HG03103 (cell line): ENCODE measurements around the gene GALR2.
"Not testable (repeated sequence)": the region's sequence is repeated elsewhere in the genome, so short reads cannot be mapped to it uniquely, and the experiment has no call there.

Experiments
- ATAC-seq: cut with Tn5 transposase; IDR thresholded peaks from one replicate; pipeline ENCODE4 v1.9.1; 2021; ENCODE audit warnings: low read depth; ENCODE audit not compliant: unreplicated experiment

GALR2 gene

GRCh38 chr17:76049836-76050537 is 24.6 kb upstream of the GALR2 start:
- ATAC-seq, result no peak

GRCh38 chr17:76050538-76051467 is 23.8 kb upstream of the GALR2 start:
- ATAC-seq, result no peak

GRCh38 chr17:76051561-76051960 is 23.0 kb upstream of the GALR2 start:
- ATAC-seq, result no peak

GRCh38 chr17:76053246-76054111 is 21.1 kb upstream of the GALR2 start:
- no peak for ATAC-seq

- no peak for ATAC-seq
These were observed 20.5 kb upstream of the GALR2 start for GRCh38 chr17:76054112-76054476.

GRCh38 chr17:76056882-76057281 is 17.7 kb upstream of the GALR2 start:
- ATAC-seq, result no peak

- not testable (repeated sequence) for ATAC-seq
These were observed 16.3 kb upstream of the GALR2 start for GRCh38 chr17:76058264-76058663.

GRCh38 chr17:76063875-76064546 is 10.6 kb upstream of the GALR2 start:
- no peak for ATAC-seq

- no peak for ATAC-seq
These were observed 8.8 kb upstream of the GALR2 start for GRCh38 chr17:76065775-76066174.

GRCh38 chr17:76071531-76072147 is 2.9 kb upstream of the GALR2 start:
- ATAC-seq, result no peak

GRCh38 chr17:76072148-76072858 is 2.3 kb upstream of the GALR2 start, which contains the start of gene SRP68:
Gene SRP68, minus strand, starts transcription at chr17:76072517. Its CDS starts 26 bp downstream, at chr17:76072491.
- ATAC-seq, result peak; percentile 85

- no peak for ATAC-seq
These were observed 974 bp downstream of the GALR2 start for GRCh38 chr17:76075364-76076145.

- ATAC-seq, result no peak
These were observed 1.7 kb downstream of the GALR2 start for GRCh38 chr17:76076146-76076764.

- ATAC-seq, result no peak
These were observed 2.4 kb downstream of the GALR2 start for GRCh38 chr17:76076765-76077583.

- ATAC-seq, result no peak
These were observed 3.1 kb downstream of the GALR2 start for GRCh38 chr17:76077584-76078110.

- ATAC-seq, result not testable (repeated sequence)
These were observed 3.8 kb downstream of the GALR2 start for GRCh38 chr17:76078370-76078769.
